Measurements from ENCODE around the gene SLC39A8.

The SLC39A8 gene

DNA sequence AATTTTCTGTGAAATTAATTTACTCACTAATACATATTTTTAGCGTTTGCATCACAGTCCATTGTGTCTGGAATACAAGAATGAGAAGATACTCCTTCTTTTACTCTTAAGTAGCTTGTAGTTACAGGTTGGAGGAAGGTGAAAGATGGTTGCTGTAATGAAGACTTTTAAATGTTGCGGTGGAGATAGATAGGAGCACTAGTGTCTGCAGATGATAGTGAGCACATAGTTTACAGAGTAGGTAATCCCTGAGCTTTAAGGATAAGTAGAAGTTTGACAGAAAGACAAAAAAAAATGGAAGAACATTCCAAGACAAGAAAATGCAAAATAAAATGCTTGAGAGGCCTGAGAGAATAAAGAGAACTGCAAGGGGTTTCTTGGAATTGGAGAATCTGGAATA lies 5.4 kb upstream of the SLC39A8 start:
- no peak for DNase-seq (ENCODE audit: low spot score)
- TF ChIP-seq, protein P1, sequence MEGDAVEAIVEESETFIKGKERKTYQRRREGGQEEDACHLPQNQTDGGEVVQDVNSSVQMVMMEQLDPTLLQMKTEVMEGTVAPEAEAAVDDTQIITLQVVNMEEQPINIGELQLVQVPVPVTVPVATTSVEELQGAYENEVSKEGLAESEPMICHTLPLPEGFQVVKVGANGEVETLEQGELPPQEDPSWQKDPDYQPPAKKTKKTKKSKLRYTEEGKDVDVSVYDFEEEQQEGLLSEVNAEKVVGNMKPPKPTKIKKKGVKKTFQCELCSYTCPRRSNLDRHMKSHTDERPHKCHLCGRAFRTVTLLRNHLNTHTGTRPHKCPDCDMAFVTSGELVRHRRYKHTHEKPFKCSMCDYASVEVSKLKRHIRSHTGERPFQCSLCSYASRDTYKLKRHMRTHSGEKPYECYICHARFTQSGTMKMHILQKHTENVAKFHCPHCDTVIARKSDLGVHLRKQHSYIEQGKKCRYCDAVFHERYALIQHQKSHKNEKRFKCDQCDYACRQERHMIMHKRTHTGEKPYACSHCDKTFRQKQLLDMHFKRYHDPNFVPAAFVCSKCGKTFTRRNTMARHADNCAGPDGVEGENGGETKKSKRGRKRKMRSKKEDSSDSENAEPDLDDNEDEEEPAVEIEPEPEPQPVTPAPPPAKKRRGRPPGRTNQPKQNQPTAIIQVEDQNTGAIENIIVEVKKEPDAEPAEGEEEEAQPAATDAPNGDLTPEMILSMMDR (IDR thresholded peaks at IDR 0.05; ENCODE audit: extremely low read depth, insufficient read depth, missing control alignments) = no peak
- in situ Hi-C loops (cut with MboI; ENCODE audit: low pct_unique_long_range_greater_than_20kb, low sequenced_read_pairs, unreplicated experiment) = no loop called here

DNA sequence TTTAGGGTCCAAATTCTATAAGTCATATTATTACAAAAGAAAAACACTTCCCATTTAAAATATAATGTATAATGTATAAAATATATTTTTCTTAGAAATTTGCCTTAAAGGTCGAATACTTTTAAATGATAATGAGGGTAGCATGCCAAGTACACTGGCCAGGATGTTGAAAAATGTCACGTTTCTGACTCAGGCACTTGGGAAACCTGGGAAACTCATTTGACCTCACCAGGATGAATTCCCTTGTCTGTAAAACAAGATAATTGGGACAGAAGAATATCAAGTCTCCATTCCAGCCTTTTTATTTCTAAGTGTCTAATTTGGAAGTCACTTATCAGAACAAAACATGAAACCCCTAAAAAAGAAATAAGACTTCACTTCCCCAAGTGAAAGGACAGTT lies 3.4 kb upstream of the SLC39A8 start:
- DNase-seq (ENCODE audit: low spot score) = no peak
- TF ChIP-seq, protein P1 (IDR thresholded peaks at IDR 0.05; ENCODE audit: extremely low read depth, insufficient read depth, missing control alignments) = no peak
- in situ Hi-C loops (cut with MboI; ENCODE audit: low pct_unique_long_range_greater_than_20kb, low sequenced_read_pairs, unreplicated experiment) = no loop called here

DNA sequence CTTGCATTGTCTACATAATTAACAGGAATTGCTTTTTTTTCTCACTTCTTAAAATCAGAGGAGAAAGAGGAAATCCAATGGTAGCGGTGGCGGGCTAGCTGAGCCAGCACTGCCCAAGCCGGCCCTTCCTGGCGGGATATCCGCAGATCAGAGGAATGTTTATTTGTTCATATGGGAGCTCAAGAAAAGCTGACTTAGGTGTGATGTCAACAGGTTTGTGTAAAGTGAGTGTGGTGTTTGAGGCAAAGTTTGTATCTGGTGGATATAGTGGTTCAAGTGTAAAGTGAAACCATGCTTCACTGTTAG lies 466 bp upstream of the SLC39A8 start:
- TF ChIP-seq, protein P1 (IDR thresholded peaks at IDR 0.05; ENCODE audit: extremely low read depth, insufficient read depth, missing control alignments) = no peak
- in situ Hi-C loops (cut with MboI; ENCODE audit: low pct_unique_long_range_greater_than_20kb, low sequenced_read_pairs, unreplicated experiment) = no loop called here
- peak; percentile 20 for DNase-seq (ENCODE audit: low spot score)

DNA sequence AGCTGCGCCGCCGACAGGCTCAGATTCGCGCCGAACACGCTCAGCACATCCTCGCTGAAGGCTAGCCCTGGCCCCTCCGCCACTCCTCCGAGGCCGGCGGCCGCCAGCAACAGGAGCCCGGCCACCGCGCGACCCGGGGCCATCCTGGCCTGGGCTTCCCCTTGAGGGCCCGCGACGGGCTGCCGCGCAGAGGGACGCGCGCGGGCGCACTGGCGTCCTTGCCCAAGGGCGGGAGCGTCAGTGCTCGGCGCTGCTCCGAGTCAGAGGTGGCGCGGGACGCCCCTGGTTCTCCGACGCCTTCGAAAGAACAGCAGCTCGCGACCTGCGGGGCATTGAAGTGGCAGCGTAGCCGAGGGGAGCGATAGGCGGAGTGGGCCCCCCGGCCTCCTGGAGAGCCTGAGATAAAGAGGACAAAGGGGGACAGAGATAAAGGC lies 745 bp downstream of the SLC39A8 start:
- DNase-seq (ENCODE audit: low spot score) = peak; percentile 75

DNA sequence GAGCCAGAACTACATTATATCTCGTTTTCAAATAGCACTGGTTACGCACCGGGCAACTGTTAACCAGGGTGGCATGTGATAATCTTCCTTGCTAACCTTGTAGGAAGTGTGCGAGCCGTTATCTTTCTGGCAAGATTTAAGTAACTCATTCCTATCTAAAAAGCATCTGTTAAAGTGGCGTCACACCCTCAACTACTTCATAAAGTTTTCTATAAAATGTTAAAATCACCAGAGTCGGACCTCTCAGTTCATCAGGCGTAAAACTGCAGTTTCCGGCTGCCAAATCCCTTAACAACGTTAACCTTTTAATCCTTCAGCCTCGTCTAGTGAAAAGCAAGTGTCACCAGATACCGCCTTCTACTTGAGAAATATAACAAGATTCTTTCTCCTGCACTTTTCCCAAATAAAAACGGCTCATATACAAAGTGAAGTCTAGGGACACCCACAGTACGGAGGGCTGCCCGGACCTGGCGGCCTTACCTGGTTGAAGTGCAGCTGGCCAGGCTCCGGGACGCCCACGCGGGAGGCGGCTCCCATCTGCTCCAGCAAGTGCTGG lies 1.2 kb downstream of the SLC39A8 start:
- in situ Hi-C loops (cut with MboI; ENCODE audit: low pct_unique_long_range_greater_than_20kb, low sequenced_read_pairs, unreplicated experiment) = no loop called here
- TF ChIP-seq, protein P1 (IDR thresholded peaks at IDR 0.05; ENCODE audit: extremely low read depth, insufficient read depth, missing control alignments) = no peak
- DNase-seq (ENCODE audit: low spot score) = no peak

More for the DNA sequence above, 745 bp downstream of the SLC39A8 start:
- TF ChIP-seq, protein P1 (IDR thresholded peaks at IDR 0.05; ENCODE audit: extremely low read depth, insufficient read depth, missing control alignments) = no peak
- in situ Hi-C loops (cut with MboI; ENCODE audit: low pct_unique_long_range_greater_than_20kb, low sequenced_read_pairs, unreplicated experiment) = no loop called here

DNA sequence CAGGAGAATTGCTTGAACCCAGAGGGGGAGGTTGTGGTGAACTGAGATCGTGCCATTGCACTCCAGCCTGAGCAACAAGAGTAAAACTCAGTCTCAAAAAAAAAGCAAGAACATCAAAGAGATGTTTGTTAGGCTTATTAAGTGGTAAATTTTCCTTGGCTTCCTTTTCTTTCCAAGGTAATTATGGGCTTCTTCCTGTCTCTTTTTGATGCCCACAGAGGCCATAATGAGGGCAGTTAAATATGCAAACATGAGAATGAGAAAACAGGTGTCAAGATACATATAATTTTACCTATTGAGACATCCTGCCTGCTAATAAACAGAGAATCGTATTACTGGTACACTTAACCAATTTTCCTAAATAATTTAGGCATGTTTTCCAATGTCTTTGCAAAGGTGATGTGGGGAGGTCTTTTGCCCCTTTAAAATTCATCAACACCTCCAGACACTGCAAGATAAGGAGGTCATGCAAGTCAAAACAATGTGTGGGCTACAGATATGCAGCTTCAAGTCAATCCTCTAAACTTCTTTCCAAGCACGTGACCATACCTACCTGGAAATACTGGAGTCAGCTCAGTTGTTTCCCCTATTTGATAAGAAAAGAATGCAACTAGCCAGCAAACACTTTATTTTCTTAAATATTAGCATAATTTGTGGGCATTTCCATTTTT lies 2.7 kb downstream of the SLC39A8 start:
- TF ChIP-seq, protein P1 (IDR thresholded peaks at IDR 0.05; ENCODE audit: extremely low read depth, insufficient read depth, missing control alignments) = no peak
- DNase-seq (ENCODE audit: low spot score) = no peak
- in situ Hi-C loops (cut with MboI; ENCODE audit: low pct_unique_long_range_greater_than_20kb, low sequenced_read_pairs, unreplicated experiment) = no loop called here
